Vagina (tissue), 2 donors: ENCODE results near the gene AOX1.

Experiments
- CTCF ChIP-seq, 3 experiments: fragments of 450-650 bp in 2 of 3; fragments of 200-600 bp in 1 of 3; sonication (generic) in 1 of 3; IDR thresholded peaks; one replicate each; pipeline ENCODE4 v1.5.1; 2017 to 2019; ENCODE audit warnings: antibody characterized with exemption in 3 of 3, mild to moderate bottlenecking in 2 of 3, moderate library complexity in 2 of 3
- POLR2A ChIP-seq, 2 donors: fragments of 450-650 bp; IDR thresholded peaks; one replicate each; pipeline ENCODE4 v1.6.1; 2017; ENCODE audit warnings: antibody characterized with exemption in 2 of 2, mild to moderate bottlenecking in 2 of 2, moderate library complexity in 2 of 2

- TF ChIP-seq POLR2A (IDR thresholded peaks at IDR 0.05) (no peak), CTCF (IDR thresholded peaks at IDR 0.05) (no peak)
Measured at GRCh38 chr2:200658278-200658864, 72.6 kb downstream of the AOX1 start.
